NCI-H2196 treated with DMSO at 0.1 percent for 48 hours (cell line): ENCODE data around the gene HDHD5.
A peak's percentile ranks its signal among the peaks of the same experiment; 100 is the strongest.
"Not testable (repeated sequence)": the region's sequence is repeated elsewhere in the genome, so short reads cannot be mapped to it uniquely, and the experiment has no call there.

Experiments used
- DNase-seq: peaks from one replicate; lab custom pipeline; 2025; ENCODE audit not compliant: unreplicated experiment; lab: John Stamatoyannopoulos, UW

Gene HDHD5

GRCh38 chr22:17157714-17158113 lies 1.4 kb downstream of the HDHD5 start:
- no peak for DNase-seq

GRCh38 chr22:17155941-17156340 lies 3.1 kb downstream of the HDHD5 start:
- DNase-seq: no peak

- DNase-seq: peak; percentile 35
Measured at GRCh38 chr22:17152971-17153370, 6.1 kb downstream of the HDHD5 start.

GRCh38 chr22:17152340-17152739 lies 6.7 kb downstream of the HDHD5 start:
- DNase-seq: no peak

GRCh38 chr22:17149076-17149815 lies 9.8 kb downstream of the HDHD5 start:
- no peak for DNase-seq

DNA sequence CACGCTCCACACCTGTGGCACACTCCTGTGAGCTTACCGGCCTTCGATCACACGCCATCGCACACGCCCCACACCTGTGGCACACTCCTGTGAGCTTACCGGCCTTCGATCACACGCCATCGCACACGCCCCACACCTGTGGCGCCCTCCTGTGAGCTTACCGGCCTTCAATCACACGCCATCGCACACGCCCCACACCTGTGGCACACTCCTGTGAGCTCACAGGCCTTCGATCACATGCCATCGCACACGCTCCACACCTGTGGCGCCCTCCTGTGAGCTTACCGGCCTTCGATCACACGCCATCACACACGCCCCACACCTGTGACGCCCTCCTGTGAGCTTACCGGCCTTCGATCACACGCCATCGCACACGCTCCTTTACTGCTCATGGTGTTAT lies 11.6 kb downstream of the HDHD5 start:
- not testable (repeated sequence) for DNase-seq

DNA sequence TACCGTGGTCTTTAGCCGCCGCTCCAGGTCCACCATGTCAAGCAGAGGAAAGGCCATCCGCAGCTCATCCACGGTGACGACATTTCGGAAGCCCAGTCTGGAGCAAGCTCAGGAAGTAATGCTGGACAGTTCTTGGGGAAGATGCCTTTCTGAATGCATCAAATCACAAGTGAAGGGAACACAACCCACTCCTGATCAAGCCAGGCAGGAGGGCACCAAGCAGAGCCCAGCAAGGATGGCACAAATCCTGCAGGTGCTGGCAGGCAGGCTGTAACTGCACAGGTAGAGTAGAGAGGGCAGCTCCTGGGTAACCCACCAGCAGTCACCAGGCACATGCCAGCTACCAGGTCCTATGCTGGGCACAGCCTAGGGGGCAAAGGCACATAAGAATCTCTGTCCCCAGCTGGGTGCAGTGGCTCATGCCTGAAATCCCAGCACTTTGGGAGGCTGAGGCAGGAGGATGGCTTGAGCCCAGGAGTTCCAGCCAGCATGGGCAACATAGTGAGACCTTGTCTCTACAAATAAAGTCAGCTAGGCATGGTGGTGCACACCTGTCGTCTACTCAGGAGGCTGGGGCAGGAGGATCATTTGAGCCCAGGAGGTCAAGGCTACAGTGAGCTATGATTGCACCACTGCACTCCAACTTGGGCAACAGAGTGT lies 13.9 kb downstream of the HDHD5 start:
- no peak for DNase-seq

DNA sequence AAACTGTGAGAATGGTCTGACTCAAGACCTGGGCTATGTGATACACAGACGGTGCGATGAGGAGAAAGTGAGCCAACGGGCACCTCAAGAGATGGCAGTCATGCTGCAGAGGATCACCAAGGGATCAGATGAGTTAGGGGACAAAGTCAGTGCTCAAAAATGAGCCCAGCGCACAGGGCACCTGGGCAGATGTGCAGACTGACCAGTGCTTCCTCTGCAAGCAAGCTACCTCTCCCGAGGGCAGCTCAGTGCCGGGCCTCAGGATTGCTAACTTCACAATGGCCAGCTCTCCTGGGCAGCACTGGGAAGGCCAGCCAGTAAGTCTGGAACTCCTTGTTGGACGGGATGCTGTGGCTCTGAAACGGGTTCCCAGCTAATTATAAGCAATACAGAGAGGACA lies 15.3 kb downstream of the HDHD5 start:
- no peak for DNase-seq

DNA sequence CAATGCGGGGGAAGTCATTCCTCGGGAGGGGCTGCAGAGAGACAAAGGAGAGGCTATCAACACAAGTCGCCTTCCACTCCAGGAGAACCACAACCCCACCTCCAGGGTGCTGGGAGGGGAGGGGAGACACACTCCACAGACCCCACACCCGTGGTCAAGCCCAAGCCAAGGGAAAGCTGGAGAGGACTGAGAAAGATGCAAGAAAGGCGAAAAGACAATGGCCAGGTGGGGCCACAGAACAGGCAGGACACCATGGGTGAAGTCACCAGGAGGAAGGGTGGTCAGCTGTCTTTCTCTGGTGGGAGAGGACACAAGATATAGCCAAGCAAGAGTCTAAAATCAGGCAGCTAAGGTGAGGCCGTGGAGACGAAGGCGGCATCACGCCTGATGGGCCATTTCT lies 16.0 kb downstream of the HDHD5 start:
- DNase-seq: no peak

- DNase-seq: no peak
Measured at GRCh38 chr22:17140826-17141766, 18.0 kb downstream of the HDHD5 start.

GRCh38 chr22:17140022-17140421 lies 19.1 kb downstream of the HDHD5 start:
- no peak for DNase-seq

- no peak for DNase-seq
Measured at GRCh38 chr22:17138513-17138912, 20.6 kb downstream of the HDHD5 start.

DNA sequence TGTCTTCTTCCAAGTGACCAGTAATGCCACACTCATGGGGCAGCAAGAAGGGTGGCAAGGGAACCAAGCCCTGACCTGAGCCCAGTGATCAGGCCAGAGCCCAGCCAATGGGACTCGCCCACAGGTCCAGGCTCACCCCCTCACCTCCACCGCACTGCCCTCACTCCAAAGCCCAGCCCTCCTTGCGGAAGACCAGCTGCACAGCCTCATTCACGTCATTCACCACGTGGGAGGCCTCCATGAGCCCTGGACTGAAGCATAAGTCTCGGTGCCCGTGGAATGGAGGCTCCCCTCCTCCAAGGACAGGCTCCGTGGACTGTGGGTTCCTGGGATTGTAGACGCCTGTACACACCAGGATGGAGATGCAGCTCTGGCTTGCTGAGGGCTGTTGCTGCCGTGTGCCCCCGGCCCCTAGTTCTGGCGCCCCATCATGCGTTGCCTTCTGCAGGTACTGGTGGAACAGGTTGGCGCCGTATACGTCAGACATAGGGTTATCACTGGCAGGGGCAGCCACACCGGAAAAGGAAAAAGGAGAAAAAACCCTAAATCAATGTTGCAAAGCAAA lies 21.1 kb downstream of the HDHD5 start:
- DNase-seq: no peak

DNA sequence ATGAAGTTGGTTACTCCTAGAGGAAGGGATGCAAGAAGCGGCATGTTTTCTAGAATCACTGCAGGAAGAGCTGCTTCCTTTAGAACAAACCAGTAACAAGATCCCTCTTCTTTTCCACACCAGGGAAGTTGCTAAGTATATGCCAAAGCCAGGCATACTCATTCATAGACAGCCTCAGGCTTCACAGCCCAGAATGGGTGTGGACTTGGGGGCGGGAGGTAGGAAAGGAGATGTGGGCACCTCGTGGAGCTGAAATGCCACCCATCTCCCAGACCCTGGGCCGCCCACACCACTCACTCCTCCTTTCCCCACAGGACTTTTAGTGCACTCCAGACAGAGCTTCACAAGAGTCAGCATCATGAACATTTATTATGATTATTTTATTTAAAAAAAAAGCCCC lies 21.9 kb downstream of the HDHD5 start:
- no peak for DNase-seq

DNA sequence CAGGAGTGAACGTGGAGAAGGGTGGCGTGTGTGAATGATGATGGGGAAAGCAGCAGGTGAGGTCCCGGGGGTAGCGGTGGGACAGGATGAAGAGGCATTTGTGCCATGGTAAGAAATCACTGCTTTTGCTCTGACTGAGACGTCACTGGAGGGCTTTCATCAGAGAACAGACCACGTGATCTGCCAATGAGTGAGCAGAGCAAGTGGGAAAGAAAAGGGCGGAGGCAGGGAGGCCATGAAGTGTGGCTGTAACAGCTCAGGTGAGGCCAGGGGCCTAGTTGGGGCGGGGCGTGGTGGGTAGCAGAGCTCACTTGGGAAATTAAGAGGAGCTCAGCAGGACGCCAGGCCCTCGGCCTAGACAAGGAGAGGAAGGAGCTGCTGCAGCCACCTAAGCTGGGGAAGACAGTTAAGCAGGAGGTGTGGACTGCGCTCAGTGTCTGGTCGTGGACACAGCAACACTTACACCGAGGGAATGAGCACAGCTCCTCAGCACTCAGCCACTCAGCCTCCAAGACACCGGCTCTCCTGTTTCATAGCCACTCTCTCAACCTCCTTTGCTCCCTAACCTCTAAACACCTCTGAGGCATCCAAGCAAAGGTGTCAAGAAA lies 23.8 kb downstream of the HDHD5 start:
- DNase-seq: no peak

DNA sequence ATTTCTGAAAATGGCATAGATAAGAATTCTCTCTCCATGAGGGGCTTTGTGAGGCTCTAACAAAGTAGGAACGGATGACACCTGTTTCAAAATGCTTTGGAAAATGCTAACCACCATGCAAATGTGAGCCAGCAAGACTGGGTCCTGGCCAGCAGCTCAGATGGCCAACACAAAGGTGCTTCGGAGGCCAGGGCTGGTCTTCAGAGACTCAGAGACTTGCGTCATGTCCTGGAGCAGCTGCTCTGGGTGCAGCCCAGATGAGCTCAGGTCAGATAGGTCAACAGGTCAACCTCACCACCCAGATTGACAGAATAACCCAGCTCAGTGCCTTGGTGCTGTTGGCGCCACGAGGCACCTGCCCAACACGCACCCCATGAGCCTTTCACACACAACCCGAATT lies 25.9 kb downstream of the HDHD5 start:
- DNase-seq: no peak

- DNase-seq: peak; percentile 55
Measured at GRCh38 chr22:17132112-17132511, 27.0 kb downstream of the HDHD5 start.

- DNase-seq: peak; percentile 55
Measured at GRCh38 chr22:17131686-17132085, 27.4 kb downstream of the HDHD5 start.

GRCh38 chr22:17130199-17130598 lies 28.9 kb downstream of the HDHD5 start:
- no peak for DNase-seq

- DNase-seq: peak; percentile 94
Measured at GRCh38 chr22:17121233-17122195, 37.6 kb downstream of the HDHD5 start, which contains the start of gene TMEM121B. TSS of gene TMEM121B (minus strand) at chr22:17121360. CDS start at chr22:17121127, 233 bp downstream.
